H9 (cell line): ENCODE measurements around the gene CNGA4. TPM values are rescaled to one million over a fixed set of nuclear protein-coding genes. Genes with fewer than 3 reads are reported as not detected.

Experiments used
- DNase-seq: peaks from one replicate; pipeline ENCODE4 v3.0.0-alpha.2; 2017
- H2AFZ ChIP-seq: one replicate; pipeline ENCODE4 v1.6.1; 2013; ENCODE audit warnings: mild to moderate bottlenecking, low read length, control low read depth, moderate library complexity
- H2AK5ac ChIP-seq: 2 replicates; pipeline ENCODE4 v1.6.1; 2013; ENCODE audit warnings: low read length, control low read depth, mixed read lengths; ENCODE audit not compliant: insufficient read length
- H2BK120ac ChIP-seq: one replicate; pipeline ENCODE4 v1.6.1; 2013; ENCODE audit warnings: low read depth, mild to moderate bottlenecking, low read length, control low read depth, inconsistent platforms; ENCODE audit not compliant: poor library complexity, severe bottlenecking
- H2BK12ac ChIP-seq: 2 replicates; pipeline ENCODE4 v1.6.1; 2013; ENCODE audit warnings: low read length, control low read depth, mixed read lengths, low read depth; ENCODE audit not compliant: insufficient read length
- H2BK15ac ChIP-seq: 2 replicates; pipeline ENCODE4 v1.6.1; 2013; ENCODE audit warnings: low read depth, low read length, control low read depth
- H2BK20ac ChIP-seq: one replicate; pipeline ENCODE4 v1.6.1; 2013; ENCODE audit warnings: low read depth, mild to moderate bottlenecking, low read length, control low read depth, inconsistent platforms; ENCODE audit not compliant: poor library complexity, severe bottlenecking
- H2BK5ac ChIP-seq: 2 replicates; pipeline ENCODE4 v1.6.1; 2013; ENCODE audit warnings: low read length, control low read depth, mixed read lengths; ENCODE audit not compliant: insufficient read length
- H3K14ac ChIP-seq: 2 replicates; pipeline ENCODE4 v1.6.1; 2013; ENCODE audit warnings: low read length, control low read depth; ENCODE audit not compliant: insufficient read depth
- H3K18ac ChIP-seq: 2 replicates; pipeline ENCODE4 v1.6.1; 2013; ENCODE audit warnings: low read depth, mild to moderate bottlenecking, mixed read lengths, low read length, control low read depth; ENCODE audit not compliant: insufficient read length
- H3K23ac ChIP-seq: 2 replicates; pipeline ENCODE4 v1.6.1; 2013; ENCODE audit warnings: low read length, control low read depth, mixed read lengths, low read depth; ENCODE audit not compliant: insufficient read length
- H3K23me2 ChIP-seq: 2 replicates; pipeline ENCODE4 v1.6.1; 2013; ENCODE audit warnings: low read depth, mild to moderate bottlenecking, mixed read lengths, low read length, control low read depth; ENCODE audit not compliant: insufficient read length, poor library complexity, severe bottlenecking
- H3K27ac ChIP-seq: 2 replicates; pipeline ENCODE4 v1.5.1; 2013; ENCODE audit warnings: low read length, control low read depth, mixed read lengths, low read depth; ENCODE audit not compliant: insufficient read length
- H3K27me3 ChIP-seq: 2 replicates; pipeline ENCODE4 v1.6.1; 2013; ENCODE audit warnings: low read length, control low read depth, inconsistent platforms; ENCODE audit not compliant: insufficient read depth
- H3K4ac ChIP-seq: 2 replicates; pipeline ENCODE4 v1.6.1; 2013; ENCODE audit warnings: low read depth, mild to moderate bottlenecking, control low read depth, inconsistent platforms, low read length, moderate library complexity
- H3K4me1 ChIP-seq: 2 replicates; pipeline ENCODE4 v1.6.1; 2013; ENCODE audit warnings: low read length, control low read depth, inconsistent platforms; ENCODE audit not compliant: insufficient read depth
- H3K4me2 ChIP-seq: 2 replicates; pipeline ENCODE4 v1.6.1; 2013; ENCODE audit warnings: low read length, control low read depth, mixed read lengths; ENCODE audit not compliant: insufficient read length, insufficient read depth
- H3K56ac ChIP-seq: 2 replicates; pipeline ENCODE4 v1.6.1; 2013; ENCODE audit warnings: low read depth, mild to moderate bottlenecking, mixed read lengths, low read length, control low read depth; ENCODE audit not compliant: insufficient read length
- H3K79me1 ChIP-seq: 2 replicates; pipeline ENCODE4 v1.6.1; 2013; ENCODE audit warnings: low read depth, mild to moderate bottlenecking, moderate library complexity, low read length, control low read depth, inconsistent platforms; ENCODE audit not compliant: insufficient read depth, poor library complexity, severe bottlenecking
- H3K79me2 ChIP-seq: 2 replicates; pipeline ENCODE4 v1.6.1; 2013; ENCODE audit warnings: low read length, control low read depth, inconsistent platforms; ENCODE audit not compliant: insufficient read depth
- H3K9ac ChIP-seq: 2 replicates; pipeline ENCODE4 v1.6.1; 2013; ENCODE audit warnings: low read length, control low read depth, mixed read lengths; ENCODE audit not compliant: insufficient read length; ENCODE audit errors: extremely low read depth
- H3K9me3 ChIP-seq: one replicate; pipeline ENCODE4 v1.6.1; 2013; ENCODE audit warnings: low read depth, low read length, inconsistent platforms; ENCODE audit not compliant: control insufficient read depth
- H3T11ph ChIP-seq: one replicate; pipeline ENCODE4 v1.6.1; 2013; ENCODE audit warnings: mild to moderate bottlenecking, low read length, control low read depth, inconsistent platforms
- H4K20me1 ChIP-seq: one replicate; pipeline ENCODE4 v1.6.1; 2013; ENCODE audit not compliant: control insufficient read depth, insufficient read length, insufficient read depth
- H4K5ac ChIP-seq: 2 replicates; pipeline ENCODE4 v1.6.1; 2013; ENCODE audit warnings: low read depth, mild to moderate bottlenecking, mixed read lengths, low read length, control low read depth; ENCODE audit not compliant: insufficient read length
- H4K8ac ChIP-seq: replicated peaks from 2 replicates; pipeline ENCODE4 v1.6.1; 2013; ENCODE audit warnings: low read length, control low read depth, mixed read lengths, low read depth; ENCODE audit not compliant: insufficient read length
- H4K91ac ChIP-seq: 2 replicates; pipeline ENCODE4 v1.6.1; 2013; ENCODE audit warnings: low read depth, mild to moderate bottlenecking, moderate library complexity, mixed read lengths, low read length, control low read depth; ENCODE audit not compliant: insufficient read length
- H3K27ac Mint-ChIP-seq, 3 experiments: 2 replicates in 2 of 3; 3 replicates in 1 of 3; pipeline ENCODE4 v1.8.0; 2020 to 2021; ENCODE audit warnings: mixed read lengths in 3 of 3, mild to moderate bottlenecking in 1 of 3, moderate library complexity in 1 of 3
- H3K27me3 Mint-ChIP-seq: 2 replicates; pipeline ENCODE4 v1.8.0; 2021; ENCODE audit warnings: low read depth, mild to moderate bottlenecking, moderate library complexity, mixed read lengths
- H3K36me3 Mint-ChIP-seq, 3 experiments: 2 replicates in 2 of 3; 3 replicates in 1 of 3; pipeline ENCODE4 v1.8.0; 2020 to 2021; ENCODE audit warnings: low read depth in 3 of 3, mixed read lengths in 3 of 3; ENCODE audit not compliant: insufficient read depth in 1 of 3
- H3K4me1 Mint-ChIP-seq, 2 experiments: 2 replicates each; pipeline ENCODE4 v1.8.0; 2020; ENCODE audit warnings: mixed read lengths in 2 of 2
- H3K4me3 Mint-ChIP-seq, 2 experiments: 2 replicates in 1 of 2; 3 replicates in 1 of 2; pipeline ENCODE4 v1.8.0; 2020 to 2021; ENCODE audit warnings: mild to moderate bottlenecking in 2 of 2, mixed read lengths in 2 of 2, moderate library complexity in 1 of 2
- H3K9me3 Mint-ChIP-seq, 2 experiments: 2 replicates in 1 of 2; 3 replicates in 1 of 2; pipeline ENCODE4 v1.8.0; 2020; ENCODE audit warnings: mild to moderate bottlenecking in 2 of 2, mixed read lengths in 2 of 2, moderate library complexity in 1 of 2
- WGBS: extraction: QIAGEN DNeasy Blood & Tissue Kit; methylation state at CpG from one replicate; pipeline ENCODE4 v1.1.7; 2013; ENCODE audit warnings: missing lambda C conversion rate, low lambda C conversion rate, mixed read lengths; ENCODE audit not compliant: insufficient read length; ENCODE audit errors: extremely low coverage; 5-methylcytosine and 5-hydroxymethylcytosine counted together
- total RNA-seq: library from RNA; stranded (reverse); gene quantifications from 2 replicates; pipeline ENCODE4 v1.2.1, GENCODE V29; 2021
- TF ChIP-seq, protein P1 (sequence below): fragments of 200-600 bp; sonication (generic); conservative IDR thresholded peaks from 3 replicates; pipeline ENCODE4 v1.8.0; 2021; ENCODE audit warnings: antibody characterized with exemption, mild to moderate bottlenecking

The CNGA4 gene
- total RNA-seq, 1 experiment from 2014 or later = 0.11 TPM

GRCh38 chr11:6285019-6285418 is 46.1 kb downstream of the CNGA4 start:
- Histone ChIP-seq H2AK5ac (no peak overlapping the region), H3K9ac (no peak overlapping the region), H3K4me2 (no peak overlapping the region), H2BK5ac (no peak overlapping the region), H2BK15ac (no peak overlapping the region), H3K4ac (no peak overlapping the region), H3K9me3 (no peaks in the 10 kb centered on the region), H3K4me1 (peaks cover 3% of the 10 kb centered on the region; the same call in 1 of the 2 replicates), H2BK120ac (no peak overlapping the region), H4K91ac (no peak overlapping the region), H3K79me2 (no peaks in the 10 kb centered on the region), H4K8ac (no peak overlapping the region), H3K27ac (no peak overlapping the region), H3K18ac (no peak overlapping the region), H4K20me1 (no peaks in the 10 kb centered on the region), H2AFZ (no peak overlapping the region), H2BK12ac (no peak overlapping the region), H3K79me1 (no peaks in the 10 kb centered on the region), H3T11ph (no peak overlapping the region), H4K5ac (no peak overlapping the region), H3K27me3 (peaks cover 16% of the 10 kb centered on the region; the same call in 1 of the 2 replicates), H2BK20ac (no peak overlapping the region), H3K14ac (no peak overlapping the region), H3K23me2 (no peaks in the 10 kb centered on the region), H3K23ac (no peak overlapping the region), H3K56ac (no peak overlapping the region)
- peaks cover 98% of the 10 kb centered on the region for H3K27me3 Mint-ChIP-seq
- peaks cover 35 to 40% of the 10 kb centered on the region in 2 experiments for H3K4me1 Mint-ChIP-seq
- no peaks in the 10 kb centered on the region; a peak in 1 of 5 replicates for H3K9me3 Mint-ChIP-seq
- TF ChIP-seq, protein P1, sequence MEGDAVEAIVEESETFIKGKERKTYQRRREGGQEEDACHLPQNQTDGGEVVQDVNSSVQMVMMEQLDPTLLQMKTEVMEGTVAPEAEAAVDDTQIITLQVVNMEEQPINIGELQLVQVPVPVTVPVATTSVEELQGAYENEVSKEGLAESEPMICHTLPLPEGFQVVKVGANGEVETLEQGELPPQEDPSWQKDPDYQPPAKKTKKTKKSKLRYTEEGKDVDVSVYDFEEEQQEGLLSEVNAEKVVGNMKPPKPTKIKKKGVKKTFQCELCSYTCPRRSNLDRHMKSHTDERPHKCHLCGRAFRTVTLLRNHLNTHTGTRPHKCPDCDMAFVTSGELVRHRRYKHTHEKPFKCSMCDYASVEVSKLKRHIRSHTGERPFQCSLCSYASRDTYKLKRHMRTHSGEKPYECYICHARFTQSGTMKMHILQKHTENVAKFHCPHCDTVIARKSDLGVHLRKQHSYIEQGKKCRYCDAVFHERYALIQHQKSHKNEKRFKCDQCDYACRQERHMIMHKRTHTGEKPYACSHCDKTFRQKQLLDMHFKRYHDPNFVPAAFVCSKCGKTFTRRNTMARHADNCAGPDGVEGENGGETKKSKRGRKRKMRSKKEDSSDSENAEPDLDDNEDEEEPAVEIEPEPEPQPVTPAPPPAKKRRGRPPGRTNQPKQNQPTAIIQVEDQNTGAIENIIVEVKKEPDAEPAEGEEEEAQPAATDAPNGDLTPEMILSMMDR = no peak
- no peaks in the 10 kb centered on the region for H3K36me3 Mint-ChIP-seq
- H3K27ac Mint-ChIP-seq = no peak overlapping the region; a peak in 1 of 7 replicates
- no CpG with 5 or more reads among the region's 4 CpGs for WGBS
- no peak overlapping the region for H3K4me3 Mint-ChIP-seq
- no peak for DNase-seq

Other genes with a start within 250 kb of the CNGA4 start
- gene OR56A4, start 232.1 kb upstream of the CNGA4 start, total RNA-seq = not detected in 2 replicates
- 0.07 TPM in 2 replicates for gene OR56A1, start 208.3 kb upstream of the CNGA4 start, total RNA-seq
- gene OR56B4, start 131.4 kb upstream of the CNGA4 start, total RNA-seq = not detected in 2 replicates
- gene OR52B2, start 68.8 kb upstream of the CNGA4 start, total RNA-seq = not detected in 2 replicates
- not detected in 2 replicates for gene OR52W1, start 39.9 kb upstream of the CNGA4 start, total RNA-seq
- gene C11orf42, start 33.5 kb upstream of the CNGA4 start, total RNA-seq = not detected in 2 replicates
- 27.4 and 28.5 TPM in 2 replicates for gene FHIP1B, start 4.5 kb upstream of the CNGA4 start, total RNA-seq
- 10.6 and 10.9 TPM in 2 replicates for gene CCKBR, start 20.7 kb downstream of the CNGA4 start, total RNA-seq
- 56.7 and 60.0 TPM in 2 replicates for gene CAVIN3, start 81.4 kb downstream of the CNGA4 start, total RNA-seq
- 4.5 and 5.3 TPM in 2 replicates for gene SMPD1, start 151.4 kb downstream of the CNGA4 start, total RNA-seq
- 34.8 and 37.0 TPM in 2 replicates for gene APBB1, start 180.0 kb downstream of the CNGA4 start, total RNA-seq
- gene HPX, start 201.9 kb downstream of the CNGA4 start, total RNA-seq = 1.0 and 1.2 TPM in 2 replicates
- 12.3 and 14.4 TPM in 2 replicates for gene TRIM3, start 234.9 kb downstream of the CNGA4 start, total RNA-seq
- gene ARFIP2, start 242.2 kb downstream of the CNGA4 start, total RNA-seq = 50.4 and 55.1 TPM in 2 replicates
- gene TIMM10B, start 242.4 kb downstream of the CNGA4 start, total RNA-seq = 49.9 and 50.3 TPM in 2 replicates